ENCODE measurements around the gene WDR46.

WDR46 gene

GRCh38 chr6:33259032-33259431, 30.0 kb downstream of the WDR46 start:
- no peak for DNase-seq

DNA sequence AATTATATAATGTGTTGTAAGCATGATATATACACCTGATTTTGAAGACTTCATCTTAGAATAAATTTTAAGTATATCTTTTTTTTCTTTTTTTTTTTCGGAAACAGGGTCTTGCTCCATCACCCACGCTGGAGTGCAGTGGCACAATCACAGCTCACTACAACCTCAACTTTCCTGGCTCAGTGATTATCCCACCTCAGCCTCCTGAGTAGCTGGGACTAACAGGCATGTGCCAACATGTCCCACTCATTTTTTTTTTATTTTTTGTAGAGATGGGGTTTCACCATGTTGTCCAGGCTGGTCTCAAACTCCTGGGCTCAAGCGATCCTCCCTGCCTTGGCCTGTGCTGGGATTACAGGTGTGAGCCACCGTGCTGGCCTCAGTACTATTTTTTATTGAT, 34.4 kb downstream of the WDR46 start:
- no peak for DNase-seq

DNA sequence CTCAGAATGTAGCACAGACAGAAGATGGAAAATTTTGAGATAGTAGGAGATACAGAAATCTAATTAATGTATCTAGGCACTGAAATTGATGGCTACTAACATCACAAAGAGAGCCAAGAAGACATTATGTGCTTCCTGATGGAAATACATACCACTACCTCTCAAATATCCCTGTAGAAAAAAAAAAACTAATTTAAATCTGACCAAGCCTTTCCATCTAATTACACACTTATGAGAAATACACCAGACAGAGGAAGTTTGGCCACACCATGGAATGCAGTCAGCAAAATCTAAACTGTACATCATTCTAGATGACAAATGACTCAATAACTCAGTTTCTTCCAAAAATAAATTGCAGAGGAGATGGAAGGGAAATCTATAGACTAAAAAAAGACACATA, 36.3 kb downstream of the WDR46 start:
- DNase-seq: no peak

GRCh38 chr6:33251395-33252012, 37.5 kb downstream of the WDR46 start:
- DNase-seq: no peak

DNA sequence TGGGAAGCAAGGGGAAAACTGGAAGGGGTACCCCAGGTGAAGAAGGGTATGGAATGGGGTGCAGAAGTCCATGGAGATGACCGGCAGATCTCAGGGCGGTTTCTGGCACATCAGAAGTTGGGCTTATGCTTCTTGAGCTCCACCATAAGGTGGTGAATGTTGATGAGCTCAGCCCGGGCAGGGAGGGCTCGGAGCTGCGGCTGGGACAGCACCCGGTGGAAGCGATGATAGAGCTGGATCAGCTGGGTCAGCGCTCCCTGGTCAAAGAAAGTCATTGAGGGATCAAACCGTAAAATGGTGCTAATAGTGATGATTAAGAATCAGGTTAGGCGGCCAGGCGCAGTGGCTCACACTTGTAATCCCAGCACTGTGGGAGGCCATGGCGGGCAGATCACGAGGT, 38.3 kb downstream of the WDR46 start:
- no peak for DNase-seq

DNA sequence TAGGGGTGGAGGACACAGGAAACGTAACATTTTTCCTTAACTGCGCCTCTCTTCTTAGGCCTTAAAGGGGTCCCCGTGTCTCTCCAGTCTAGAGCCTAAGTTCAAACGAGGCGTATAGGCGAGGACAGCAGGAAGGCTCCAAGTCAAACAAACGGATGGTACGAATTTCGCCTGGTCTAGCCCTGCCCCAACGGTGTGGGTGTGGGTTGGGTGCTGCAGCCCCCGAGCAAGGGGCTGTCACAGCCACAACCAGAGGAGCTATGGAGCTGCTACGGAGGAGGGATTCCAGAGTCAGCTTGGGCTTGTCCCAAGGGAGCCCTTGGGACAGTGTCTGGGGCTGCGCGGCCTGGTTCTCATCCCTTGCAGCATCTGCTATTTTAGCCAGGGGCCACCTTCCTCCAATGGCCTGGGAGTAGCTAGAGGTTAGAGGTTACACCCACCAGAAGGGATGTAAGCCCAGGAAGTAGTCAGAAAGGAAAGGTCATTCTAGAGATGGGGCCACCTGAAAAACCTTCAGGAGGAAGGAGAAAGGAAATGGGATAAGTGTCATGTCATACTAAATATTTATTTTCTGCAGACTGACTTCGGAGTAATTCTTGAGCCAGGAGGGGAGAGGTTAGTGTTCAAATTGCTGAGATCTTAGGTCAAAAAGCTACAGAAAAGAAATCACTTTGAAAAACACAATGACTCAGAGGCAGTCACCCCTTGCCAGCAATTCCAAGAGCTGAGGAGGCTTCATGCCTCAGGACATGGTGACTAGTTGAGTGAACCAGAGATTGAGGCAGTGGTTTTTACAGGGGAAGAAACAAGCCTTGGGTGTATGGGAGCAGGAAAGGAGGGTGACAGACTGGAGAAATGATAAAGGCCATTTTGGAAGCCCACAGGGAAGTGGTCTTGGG, 39.1 kb downstream of the WDR46 start:
- no peak for DNase-seq

DNA sequence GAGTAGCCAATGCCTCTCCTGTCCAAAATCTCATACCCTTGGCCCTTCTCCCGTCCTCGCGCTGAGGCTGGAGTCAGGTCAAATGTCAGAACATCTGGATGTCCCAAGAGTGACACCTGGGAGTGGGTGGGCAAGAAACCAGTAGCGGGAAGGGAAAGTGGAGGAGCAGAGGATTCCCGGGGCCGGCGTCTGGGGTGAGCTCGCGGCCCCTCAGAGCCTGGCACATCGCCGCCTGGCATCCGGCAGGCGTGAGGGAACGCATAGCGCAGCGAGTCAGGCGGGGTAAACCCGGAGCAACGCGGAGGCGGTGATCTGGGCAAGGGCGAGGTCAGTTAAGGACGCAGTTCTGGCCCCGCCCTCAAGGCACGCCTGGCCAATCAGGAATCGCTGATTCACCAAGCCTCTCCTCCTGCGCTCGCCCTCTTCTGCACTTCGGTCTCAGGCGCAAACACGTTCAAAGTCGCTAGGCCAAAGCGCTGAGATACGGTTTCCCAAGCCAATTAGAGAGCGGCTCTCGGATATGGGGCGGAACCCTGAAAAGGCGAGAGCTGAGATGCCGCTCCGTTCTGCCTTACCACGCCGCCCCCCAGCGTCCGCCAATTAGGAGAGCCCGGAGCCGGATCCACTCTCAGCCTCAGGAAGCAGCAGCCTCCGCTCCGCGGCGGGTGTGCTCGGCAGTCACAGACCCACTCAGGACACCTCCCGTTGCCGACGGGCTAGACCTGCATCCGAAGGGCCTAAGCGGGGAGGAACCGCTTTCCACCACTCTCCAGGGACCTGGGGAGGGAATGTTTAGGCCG, 39.9 kb downstream of the WDR46 start:
- peak; percentile 95 for DNase-seq

DNA sequence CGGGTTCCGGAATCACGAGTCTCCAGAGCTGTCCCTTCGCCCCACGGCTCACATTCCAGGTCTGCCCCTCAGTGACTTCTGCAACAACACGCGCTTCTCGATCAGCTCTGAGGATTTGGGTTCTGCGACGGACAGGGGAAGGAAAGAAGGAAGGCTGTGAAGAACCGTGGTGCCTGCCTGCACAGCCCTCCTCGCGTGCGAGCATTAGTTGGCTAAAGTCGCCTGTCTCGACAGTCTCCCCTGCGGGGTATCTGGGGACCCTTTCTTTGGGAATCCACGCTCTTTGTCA, 40.5 kb downstream of the WDR46 start:
- no peak for DNase-seq

DNA sequence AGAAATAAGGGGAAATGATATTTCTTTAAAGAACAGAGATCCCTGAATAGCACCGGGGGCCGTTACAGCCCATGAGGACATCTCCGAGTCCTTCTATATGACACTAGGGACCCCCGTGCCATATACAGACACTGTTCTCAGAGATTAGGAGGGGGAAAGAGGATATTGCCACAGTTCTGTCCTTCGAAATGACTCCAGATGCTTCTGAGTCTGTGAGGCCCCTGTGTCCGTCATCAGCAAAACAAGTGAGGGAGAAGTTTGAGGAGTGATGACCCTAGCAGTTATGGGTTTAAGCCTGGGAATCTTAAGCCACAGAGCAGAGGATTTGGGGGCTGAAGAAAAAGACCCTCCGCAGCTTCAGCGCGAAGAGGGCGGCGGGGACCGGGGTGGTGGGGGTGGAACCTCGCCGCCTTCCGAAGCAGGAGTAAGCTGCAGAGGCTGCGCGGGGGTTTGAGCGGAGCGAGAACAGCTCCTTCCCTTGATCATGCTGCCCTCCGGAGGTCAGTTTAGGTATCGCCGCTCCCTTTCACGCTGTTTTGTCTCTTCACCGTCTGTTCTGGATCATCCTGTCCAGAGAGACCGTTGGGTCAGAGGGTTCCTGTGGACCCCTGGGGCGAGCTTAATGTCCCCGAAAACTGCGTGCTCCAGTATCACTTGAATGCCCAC, 40.9 kb downstream of the WDR46 start:
- peak; percentile 44 for DNase-seq

DNA sequence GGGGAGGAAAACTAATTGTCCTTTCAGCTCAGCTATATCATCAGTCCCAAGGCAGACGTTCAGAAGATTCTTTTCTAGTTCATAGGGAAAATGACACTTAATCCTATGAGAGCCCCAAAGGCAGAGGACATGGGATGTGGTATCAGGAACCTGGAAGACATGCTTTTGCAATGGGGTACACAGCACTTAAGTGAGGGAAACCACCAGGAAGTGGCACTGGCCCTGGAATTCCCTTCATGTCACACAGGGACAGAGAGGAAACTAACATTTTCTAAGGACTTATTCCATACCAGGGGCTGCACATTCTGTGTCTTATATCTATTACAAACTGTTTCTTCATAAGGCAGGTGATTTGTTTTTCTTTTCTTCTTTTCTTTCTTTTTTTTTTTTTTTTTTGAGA, 45.6 kb downstream of the WDR46 start:
- DNase-seq: no peak

DNA sequence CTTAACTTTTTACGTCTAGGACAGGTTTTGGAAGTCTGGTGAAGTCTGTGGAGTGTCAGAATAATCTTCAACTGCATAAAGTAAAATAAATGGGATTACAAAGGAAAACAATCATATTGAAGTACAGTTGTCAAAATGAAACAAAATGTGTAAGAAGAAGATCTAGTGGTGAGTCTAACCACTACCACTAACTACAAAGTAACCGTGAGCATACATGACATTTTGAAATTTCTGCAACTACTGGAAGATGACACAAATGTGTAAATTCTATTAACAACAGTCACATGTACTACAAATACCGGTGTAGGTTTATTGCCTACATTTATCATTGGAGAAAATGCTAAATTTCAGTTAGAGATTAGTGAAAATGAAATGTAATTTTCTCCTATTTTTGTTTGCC, 47.1 kb downstream of the WDR46 start:
- no peak for DNase-seq

GRCh38 chr6:33237741-33238140, 51.3 kb downstream of the WDR46 start:
- no peak for DNase-seq

- DNase-seq: no peak
Observed at GRCh38 chr6:33236852-33237251, 52.2 kb downstream of the WDR46 start.

- DNase-seq: no peak
Observed at GRCh38 chr6:33236328-33236727, 52.7 kb downstream of the WDR46 start.

DNA sequence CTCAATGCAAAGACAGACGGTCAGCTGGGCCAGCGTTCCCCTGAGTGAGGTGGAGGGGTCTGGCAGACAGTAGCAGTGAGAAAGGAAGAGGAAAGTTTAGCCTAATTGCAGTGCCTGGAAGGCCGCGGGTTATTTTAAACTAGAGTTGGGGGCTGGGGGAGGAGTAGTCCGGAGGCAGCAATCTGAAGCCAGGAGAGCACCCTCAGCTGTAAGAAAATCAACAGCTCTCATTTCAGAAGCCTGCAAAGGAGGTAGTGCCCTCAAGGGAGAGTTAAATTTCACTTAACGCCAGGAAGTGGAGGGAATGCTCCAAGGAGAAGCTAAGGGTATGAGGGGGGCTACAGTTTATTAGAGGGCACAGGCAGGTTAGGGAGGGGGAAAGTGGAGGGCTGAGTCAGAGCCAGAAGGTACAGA, 53.8 kb downstream of the WDR46 start:
- no peak for DNase-seq
